Midbrain (tissue), 1 donor: ENCODE data around the gene TCF4.
A peak's percentile ranks its signal among the peaks of the same experiment; 100 is the strongest.

ENCODE experiments used
- DNase-seq: peaks from one replicate; lab custom pipeline; 2025; lab: John Stamatoyannopoulos, UW

Gene TCF4

DNA sequence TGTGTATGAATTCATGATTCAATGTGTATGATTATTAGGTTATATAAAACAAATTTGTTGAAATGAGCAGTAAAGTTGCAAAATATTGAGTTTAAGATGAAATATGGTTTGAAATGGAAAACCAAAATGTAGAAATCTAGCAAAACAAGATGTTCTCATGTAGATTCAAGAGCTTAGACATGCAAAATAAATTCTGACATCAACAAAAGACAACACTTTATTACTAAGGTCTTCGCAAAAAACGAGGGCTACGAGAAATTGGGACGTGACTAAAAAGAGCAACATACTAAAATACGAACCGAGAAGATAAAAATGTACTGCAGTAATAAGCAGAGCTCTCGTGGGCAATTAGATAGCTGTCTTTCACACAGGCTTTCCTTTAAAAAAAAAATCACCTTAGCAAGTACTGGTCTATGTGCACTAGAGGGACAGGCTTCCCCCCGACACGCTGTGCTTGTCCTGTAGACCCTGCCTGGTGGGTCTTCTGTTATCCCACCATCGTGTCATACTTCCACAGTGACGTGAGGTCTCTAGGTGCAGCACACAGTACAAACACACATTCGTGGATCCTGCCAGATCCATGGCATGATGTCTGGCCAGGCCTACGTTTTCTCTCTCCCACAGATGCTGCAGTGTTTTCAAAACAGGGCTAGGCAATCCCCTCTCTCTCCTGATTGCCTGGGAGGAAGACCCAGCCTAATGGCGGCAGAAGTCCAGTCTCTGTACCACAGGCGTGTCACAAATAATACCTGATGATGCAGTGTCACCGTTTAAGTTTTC, 240.8 kb downstream of the TCF4 start:
- no peak for DNase-seq

DNA sequence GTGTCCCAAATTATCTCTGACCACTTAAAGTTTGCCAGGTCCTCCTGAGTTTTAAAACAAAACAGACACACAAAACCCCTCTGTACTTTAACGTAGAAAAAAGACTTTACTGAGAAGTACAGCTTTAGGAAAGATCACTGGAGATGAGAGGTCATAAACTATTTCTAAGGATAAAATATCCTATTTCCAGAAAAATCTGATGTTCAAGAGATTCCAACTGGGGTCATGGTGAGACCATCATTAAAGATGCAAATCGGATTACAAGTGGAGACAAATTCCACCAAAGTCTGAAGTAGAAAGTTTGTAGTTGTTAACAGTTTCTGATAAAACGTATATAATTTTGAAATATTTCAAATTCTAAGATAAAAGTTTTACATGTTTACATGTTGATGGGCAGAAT, 241.6 kb downstream of the TCF4 start:
- DNase-seq, result no peak

DNA sequence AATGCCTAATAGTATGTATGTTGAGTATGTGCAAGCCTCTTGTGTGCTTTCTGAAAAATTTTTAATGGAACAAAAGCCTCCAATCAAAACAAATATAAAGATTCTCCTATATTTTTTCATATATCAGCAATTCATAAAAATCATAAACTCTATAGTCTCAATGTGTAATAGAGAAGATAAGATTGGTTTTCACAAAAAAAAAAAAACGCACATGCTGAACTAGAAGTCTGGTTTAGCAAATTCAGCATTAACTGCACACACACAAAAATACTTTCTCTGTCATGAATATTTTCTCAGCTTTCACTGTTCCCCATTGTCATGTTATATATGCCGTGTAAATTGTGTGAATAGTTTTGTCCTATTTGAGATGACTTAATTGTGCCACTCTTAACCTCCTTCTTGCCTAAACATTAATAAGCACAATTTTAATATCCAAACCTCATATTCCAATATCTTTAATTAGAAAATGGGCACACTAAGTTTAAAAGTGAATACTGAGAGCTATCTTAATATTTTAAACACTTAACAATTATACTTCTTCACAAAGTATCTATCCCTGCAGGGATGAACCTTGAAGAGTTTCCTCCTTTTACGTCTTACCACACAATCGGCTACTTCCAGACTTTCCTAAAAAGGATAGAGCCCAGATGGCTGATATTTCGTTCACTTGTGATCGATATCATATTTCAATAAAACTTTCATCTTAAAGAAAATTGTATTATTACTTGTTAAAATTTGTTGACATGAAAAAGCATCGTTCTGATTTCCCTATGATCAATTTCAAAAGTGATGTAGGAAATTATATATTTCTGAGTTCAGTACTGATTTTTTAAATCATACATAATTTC, 242.7 kb downstream of the TCF4 start:
- DNase-seq, result no peak

DNA sequence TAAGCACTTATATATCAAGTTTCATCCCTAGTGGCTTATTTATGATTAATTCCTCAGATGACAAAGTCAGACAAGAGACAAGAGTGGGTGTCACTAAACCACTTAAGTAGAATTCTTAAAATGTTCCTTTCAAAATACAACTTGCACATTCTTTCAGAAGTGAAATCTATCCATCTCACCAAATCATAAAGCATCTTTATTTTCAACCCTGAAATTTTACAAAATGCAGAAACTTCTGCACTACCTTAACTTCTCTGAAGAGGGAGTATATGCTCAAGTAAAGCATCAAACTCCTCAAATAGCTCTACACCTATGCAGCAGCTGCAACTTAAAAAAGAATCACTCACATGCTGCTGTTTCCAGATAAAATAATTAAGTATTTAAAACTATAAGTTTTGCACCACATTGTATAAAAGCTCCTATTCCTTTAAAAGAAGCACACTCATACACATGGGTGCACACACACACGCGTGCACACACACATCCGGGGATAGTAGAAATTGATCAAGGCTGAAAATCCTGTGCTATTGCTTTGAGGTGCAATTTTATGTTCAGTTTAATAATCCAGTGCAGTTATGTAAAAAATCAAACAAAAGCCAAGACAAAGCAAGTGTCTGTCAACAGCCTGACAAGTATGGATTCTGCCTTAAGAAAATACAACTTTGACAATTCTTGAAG, 244.5 kb downstream of the TCF4 start:
- no peak for DNase-seq

DNA sequence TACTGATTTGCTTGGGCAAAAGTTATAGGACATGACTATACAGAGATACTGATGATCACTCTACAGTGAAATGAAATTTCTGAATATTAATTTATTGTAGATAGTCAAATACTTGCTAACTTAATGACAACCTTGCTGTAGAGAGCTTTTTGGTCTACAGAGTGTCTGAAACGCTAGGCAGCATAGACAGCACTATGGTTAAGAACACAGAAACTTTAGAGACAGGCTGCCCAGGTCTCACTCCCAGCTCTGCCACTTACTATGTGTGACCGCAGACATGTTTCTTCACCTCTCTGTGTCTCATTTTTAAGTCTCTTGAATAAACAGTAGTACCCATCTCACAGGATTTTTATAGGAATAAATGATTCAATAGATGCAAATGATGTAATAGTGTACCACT, 247.0 kb downstream of the TCF4 start:
- DNase-seq, result no peak

DNA sequence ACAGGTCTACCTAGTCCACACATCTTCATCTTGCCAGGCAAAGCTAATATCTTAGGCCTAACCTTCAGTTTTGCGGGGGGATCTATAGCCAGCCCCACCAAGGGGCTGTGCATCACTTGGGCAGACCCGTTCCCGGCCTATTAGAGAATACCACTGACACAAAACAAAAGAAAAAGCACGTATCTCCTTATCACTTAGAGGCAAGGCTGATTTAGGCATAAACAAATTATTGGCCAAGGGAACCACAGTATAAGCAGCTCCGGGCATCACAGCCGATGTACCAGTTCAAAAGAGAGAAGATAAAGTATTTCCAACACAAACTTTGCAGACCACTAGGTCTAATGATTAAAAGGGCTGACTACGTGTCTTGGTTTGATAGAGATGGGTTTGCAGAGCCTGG, 248.0 kb downstream of the TCF4 start:
- no peak for DNase-seq

DNA sequence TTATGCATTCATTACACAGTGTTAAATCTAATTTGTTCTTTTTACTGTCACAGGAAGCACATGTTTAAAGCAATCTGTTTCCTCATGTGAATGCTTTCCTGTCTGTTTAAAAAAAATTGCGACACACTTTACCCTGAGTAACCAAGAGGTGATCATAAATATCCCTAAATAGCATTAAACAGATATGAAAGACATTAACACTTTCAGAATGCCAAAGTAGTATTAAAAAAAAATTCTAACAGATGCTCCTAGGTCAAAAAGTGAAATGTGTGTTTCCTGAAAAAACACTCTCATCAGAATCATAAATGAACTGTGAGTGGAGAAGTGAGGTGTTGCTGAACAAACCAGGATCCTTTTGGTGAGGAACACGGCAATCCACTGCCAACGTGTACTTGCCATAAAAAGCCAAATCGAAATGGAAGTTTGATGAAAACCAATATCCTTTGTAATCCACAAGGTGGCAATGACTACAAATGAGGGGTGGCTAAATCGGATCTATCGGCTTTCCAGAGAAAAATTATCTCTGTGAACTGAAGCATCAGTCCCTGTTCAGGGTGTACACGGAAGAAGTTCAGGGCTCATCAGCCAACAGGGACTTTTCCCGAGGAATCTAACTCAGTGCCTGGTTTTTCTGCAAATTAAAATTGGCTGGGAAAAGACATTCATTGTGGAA, 248.9 kb downstream of the TCF4 start:
- DNase-seq, result no peak

DNA sequence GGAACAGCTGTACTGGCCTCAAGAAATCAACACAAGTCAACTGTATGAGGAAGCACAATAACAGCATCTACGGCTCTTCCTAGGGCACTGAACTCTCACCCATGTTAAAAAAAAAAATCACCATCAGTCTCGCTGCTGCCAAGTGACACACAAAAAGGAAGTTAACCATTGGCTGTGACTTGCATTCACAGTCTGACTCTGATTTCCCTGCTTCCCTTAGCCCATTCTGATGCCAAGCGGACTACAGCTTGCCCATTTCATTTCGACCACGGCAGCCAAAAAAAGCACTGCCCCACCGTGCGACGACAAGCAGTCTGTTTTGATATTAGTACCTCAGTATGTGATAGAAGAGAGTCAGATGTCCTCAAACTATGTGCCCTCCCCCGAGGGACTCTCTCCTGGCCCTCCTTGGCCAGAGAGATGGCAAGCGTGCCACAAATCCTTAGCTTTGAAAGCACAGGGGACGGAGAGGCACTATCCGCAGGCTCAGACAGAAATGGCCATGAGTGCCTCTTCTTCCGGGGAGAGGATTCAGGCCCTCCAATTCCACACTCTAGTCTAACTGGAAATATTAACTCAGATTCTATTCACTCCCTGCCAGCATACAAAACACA, 250.0 kb downstream of the TCF4 start:
- DNase-seq, result peak; percentile 80

DNA sequence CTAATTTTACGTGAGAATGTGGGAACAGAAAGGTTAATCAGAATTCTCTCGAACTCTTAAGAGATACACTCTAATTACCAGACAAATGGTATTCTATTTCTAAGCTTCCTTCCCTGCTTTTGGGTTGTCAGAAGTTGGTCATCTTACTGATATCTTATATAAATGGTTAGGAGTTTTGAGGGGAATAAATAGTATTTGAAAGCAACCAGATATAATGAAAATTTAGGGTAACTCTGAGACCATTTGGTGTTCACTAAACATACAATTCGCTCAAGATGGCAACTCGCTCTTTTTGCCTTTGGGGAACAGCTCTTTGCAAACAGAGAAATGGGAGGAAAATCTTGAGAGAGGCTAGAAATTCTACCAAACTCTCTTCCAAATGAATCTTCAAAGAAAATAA, 250.9 kb downstream of the TCF4 start:
- no peak for DNase-seq

DNA sequence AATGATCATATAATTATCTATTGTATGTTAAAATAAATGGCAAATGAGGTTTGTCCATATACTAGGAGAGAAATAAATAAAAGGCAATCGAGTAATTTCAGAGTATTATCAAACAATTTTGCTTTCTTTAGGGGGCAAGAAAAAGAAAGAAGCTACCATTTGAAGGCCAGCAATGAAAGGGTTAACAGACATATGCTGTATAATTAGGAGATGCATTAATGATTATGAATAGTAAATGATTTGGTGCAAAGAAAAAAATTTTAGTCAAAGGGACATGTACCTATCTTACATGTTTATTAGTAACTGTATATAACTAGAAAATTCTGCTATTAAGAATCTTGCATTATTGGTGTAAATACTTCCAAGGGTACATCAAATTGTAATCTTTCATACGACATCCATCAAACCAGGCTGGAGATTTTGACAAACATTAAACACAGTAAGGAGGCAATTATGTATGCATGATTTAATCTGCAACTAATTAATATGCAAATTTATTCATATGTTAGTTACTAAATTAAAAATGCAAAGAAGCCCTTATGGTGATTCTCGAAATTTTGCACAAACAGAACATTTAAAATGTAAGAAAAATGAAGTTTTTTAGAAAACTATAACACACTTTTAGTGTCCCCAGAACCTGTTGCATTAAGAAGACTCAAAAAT, 251.4 kb downstream of the TCF4 start:
- DNase-seq, result no peak

DNA sequence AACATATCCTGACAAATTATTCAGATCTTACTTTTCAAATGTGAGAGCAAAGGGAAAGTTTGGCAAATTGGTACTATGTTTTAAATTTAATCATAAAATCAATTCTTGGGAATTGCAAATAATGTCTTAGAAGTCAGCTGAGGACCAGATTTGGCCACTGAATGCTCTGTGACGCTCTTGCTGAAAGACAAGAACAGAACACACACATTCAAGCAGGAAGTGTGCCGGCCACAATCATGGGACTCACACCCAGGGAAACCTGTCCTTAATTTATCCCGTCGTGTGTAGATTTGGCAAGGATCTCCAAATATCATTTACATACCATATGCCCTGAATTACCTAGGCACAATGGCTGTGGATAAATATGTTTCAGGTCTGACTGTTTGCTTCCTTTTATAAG, 253.1 kb downstream of the TCF4 start:
- no peak for DNase-seq

DNA sequence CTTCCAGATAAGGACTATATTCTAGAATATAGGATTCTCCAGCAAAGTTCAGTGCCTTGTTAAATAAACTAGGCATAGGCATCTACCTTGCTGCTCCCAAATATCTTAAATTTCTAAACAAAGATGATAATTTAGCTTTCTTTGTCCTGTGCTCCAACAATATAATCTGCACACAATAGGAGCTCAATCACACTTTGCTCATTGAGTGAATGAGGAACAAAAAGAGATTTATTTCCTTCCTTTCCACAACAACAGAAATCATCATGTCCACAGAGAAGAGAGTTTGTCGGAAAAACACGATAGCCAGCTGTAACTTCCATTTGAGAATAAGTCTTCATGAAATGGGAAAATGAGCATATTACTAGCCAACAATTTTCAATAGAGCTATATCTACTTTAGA, 256.7 kb downstream of the TCF4 start:
- DNase-seq, result no peak

DNA sequence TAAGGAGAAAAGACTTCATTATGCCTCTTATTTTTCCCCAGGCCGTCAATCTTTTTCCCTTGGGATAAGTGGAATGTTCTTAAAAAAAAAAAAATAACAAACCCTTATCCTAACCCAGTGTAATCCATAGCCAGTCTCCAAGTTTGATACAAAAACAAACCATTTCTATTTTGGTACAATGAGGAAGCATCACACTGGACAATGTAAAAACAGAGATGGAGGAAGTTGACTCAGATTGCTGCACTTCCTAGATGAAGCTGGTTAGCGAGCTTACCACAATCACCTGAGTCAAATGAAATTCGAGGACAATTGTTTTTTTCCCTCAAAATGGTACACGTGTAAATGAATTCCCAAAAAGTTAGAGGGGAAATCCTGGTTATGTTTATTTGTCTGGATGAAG, 259.7 kb downstream of the TCF4 start:
- no peak for DNase-seq

DNA sequence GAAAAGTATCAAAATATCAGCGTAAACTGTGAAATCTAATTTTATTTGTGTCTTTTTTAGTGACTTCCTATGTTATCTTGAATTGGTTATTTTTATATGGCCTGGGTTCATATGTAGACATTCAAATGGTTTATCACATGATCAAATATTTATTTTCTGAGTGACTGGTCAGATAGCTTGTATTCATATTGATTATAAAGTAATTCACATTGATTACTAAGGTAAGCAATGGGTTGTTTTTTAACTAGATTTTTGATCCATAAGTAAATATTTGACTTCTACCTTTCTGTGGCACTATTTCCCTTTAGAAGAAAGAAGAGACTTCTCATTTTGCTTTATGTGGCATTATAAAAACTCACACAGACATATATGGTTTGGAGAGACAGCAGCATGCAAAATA, 260.5 kb downstream of the TCF4 start:
- no peak for DNase-seq

DNA sequence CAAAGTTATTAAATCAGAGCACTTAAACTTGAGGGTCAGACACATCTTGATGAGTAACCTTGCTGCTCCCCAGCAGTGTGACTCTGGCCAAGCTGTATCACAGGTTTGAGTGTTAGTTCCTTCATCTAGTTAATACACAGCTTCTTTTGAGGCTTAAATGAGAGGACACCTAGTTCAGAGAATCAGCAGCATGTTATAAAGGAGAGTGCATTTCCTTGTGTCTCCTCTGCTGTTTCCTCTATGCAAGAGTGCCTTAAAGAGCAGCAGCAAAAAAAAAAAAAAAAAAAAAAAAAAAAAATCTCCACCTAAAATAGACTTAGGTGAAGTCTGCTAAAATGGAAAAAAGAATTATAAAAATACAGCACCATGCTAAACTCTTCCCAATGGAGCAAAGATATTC, 261.9 kb downstream of the TCF4 start:
- no peak for DNase-seq

DNA sequence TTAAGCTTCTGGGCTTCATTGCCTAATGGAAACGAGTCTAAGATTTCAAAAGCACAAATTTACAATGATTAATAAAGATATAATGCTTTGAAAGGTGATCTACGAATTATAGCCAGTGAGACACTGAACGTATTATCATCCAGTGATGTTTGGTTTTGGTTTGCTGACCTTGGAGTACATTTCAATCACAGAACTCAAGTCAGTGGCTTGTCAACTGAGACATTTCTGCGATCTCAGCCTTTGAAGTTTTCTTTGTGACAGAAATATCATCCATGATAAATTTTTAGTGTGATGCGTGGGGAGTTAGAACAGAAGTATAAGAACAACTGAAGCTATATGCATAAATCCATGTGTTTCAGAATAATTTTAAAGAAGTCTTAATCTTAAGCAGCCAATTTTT, 263.8 kb downstream of the TCF4 start:
- no peak for DNase-seq

DNA sequence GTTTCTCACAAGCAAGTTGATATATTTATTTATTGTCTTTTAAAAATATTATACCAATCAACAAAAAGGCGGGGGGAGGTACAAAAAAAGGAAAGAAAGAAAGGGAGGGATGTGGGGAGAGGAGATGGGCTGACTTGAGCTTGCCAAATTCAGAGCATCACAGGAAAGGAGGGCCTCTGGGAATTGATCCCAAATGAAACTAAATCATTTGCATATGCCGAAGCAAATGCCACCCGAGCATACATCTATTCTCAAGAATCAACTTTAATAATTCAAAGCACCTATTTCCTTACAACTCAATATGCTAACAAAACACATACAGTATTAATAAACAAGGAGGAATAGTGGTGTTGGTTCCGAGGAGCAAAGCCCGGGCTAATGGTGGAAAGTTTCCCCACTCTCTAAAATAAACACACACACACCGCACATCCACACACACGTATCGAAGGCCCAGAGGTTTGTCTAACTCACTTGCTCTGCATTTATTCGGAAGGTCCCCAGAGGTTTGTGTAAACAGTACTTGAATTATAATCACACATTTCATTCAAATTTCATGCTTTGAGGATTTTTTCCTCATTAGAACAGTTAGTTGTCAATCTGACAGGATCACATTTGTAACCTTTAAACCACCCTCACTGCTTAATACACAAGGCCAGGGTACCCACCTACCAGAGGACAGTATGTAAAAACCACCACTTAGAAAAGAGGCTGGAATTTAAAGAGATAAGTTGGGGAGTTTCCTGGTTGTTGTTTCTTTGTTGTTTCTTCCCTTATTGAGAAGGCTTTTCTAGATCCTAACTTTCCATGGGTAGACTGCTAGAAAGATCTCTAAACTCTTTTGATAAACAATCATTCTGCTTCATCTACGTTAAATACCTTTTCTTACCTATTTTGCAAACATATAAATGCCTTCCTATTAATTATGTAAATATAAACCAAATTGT, 264.7 kb downstream of the TCF4 start:
- no peak for DNase-seq

DNA sequence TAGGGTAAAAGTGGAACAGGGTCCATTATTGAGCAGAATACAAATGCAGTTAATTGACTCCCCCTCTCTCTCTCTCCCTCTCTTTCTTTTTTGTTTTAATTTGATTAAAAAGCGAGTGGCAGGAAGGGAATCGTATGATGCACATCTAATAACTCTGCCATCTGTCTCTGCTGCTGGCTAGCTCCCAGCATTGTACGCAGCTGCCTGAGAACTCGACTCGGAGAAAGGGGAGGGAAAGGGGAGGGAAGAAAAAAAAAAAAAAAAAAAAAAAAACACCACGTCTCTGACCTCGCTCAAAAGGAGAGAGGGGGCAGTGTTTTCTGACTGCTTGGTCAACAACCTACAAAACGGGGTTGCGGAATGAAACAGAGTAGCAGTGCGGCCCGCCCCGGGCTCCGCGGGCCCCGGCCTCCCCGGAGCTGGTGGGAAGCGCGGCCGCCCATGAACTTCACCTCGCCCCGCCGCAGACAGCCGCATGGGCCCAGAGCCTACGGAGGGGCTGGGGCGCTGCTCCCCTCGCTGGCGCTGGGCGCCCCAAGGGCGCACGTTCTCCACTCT, 265.7 kb downstream of the TCF4 start:
- peak; percentile 88 for DNase-seq

DNA sequence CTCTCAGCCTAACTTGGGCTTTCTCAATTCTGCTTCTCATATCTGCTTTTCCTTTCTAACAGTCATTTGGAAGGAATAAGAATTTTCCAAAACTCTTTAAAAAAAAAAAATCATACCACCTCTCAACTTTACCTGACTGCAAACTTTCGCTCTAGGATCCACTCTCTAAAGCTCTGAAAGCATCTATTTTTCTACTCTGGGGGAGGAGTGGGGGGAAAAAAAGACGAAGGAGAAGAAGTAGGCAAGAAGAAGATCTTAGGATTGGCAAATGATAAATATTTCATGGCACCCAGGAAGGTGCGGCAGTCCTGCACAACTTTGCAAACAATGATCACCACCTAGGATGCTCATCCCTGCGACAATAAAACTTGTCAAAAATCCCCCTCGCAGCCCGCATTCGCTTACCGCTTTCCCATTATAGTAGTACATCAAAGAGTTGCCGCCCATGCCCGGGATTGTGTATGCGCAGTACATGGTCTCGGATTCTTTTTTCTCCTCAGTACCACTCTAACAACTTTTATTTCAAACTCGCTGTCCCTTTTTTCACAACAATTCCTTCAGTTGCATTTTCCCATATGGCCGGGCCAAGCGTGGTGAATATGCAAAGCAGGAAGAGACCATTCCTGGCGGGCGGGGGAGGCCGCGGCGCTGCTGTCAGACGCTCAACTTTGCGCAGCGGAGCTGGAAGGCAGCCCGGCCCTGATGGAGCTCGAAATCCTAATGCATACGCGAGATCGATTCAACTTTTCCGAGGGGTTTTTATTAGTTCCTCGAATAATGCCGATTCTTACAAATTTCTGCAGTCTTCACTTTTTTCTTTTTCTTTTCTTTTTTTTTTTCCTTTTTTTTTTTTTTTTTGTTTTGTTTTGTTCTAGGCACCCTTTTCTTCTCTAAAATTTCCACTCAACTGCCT, 266.5 kb downstream of the TCF4 start:
- peak; percentile 91 for DNase-seq
